Neuron (in vitro differentiated cells): ENCODE results near the gene KCNJ6.

Experiments used
- H2AFZ ChIP-seq: one replicate; pipeline ENCODE4 v1.6.1; 2013; ENCODE audit warnings: low read depth, mild to moderate bottlenecking, inconsistent platforms, low read length, moderate library complexity
- H3K27me3 ChIP-seq: one replicate; pipeline ENCODE4 v1.6.1; 2013; ENCODE audit warnings: low read length; ENCODE audit not compliant: insufficient read depth
- H3K36me3 ChIP-seq: one replicate; pipeline ENCODE4 v1.6.1; 2013; ENCODE audit warnings: low read length; ENCODE audit not compliant: insufficient read depth
- H3K4me1 ChIP-seq: one replicate; pipeline ENCODE4 v1.6.1; 2013; ENCODE audit warnings: low read length; ENCODE audit not compliant: insufficient read depth
- H3K4me3 ChIP-seq: 2 replicates; pipeline ENCODE4 v1.5.1; 2013; ENCODE audit warnings: mild to moderate bottlenecking, low read length, moderate library complexity
- H3K9me3 ChIP-seq: one replicate; pipeline ENCODE4 v1.6.1; 2013; ENCODE audit warnings: low read length

KCNJ6 gene

GRCh38 chr21:37848721-37849490 lies 67.4 kb downstream of the KCNJ6 start:
- Histone ChIP-seq H3K27me3 (no peaks in the 10 kb centered on the region), H3K9me3 (peaks cover 3% of the 10 kb centered on the region), H3K4me1 (peaks cover 12% of the 10 kb centered on the region), H3K36me3 (no peaks in the 10 kb centered on the region), H2AFZ (no peak overlapping the region), H3K4me3 (no peak overlapping the region)

GRCh38 chr21:37845535-37845934 lies 70.7 kb downstream of the KCNJ6 start:
- Histone ChIP-seq H2AFZ (no peak overlapping the region), H3K4me1 (peaks cover 30% of the 10 kb centered on the region), H3K9me3 (peaks cover 3% of the 10 kb centered on the region), H3K27me3 (no peaks in the 10 kb centered on the region), H3K36me3 (no peaks in the 10 kb centered on the region), H3K4me3 (no peak overlapping the region)

GRCh38 chr21:37843191-37843590 lies 73.1 kb downstream of the KCNJ6 start:
- Histone ChIP-seq H3K4me3 (no peak overlapping the region), H3K9me3 (peaks cover 3% of the 10 kb centered on the region), H3K36me3 (no peaks in the 10 kb centered on the region), H3K27me3 (no peaks in the 10 kb centered on the region), H3K4me1 (peaks cover 27% of the 10 kb centered on the region), H2AFZ (no peak overlapping the region)

- no peak overlapping the region for H3K4me3 ChIP-seq
- H3K36me3 ChIP-seq: no peaks in the 10 kb centered on the region
- H3K27me3 ChIP-seq: no peaks in the 10 kb centered on the region
- no peaks in the 10 kb centered on the region for H3K9me3 ChIP-seq
- no peak overlapping the region for H2AFZ ChIP-seq
- H3K4me1 ChIP-seq: peaks cover 27% of the 10 kb centered on the region
Observed at GRCh38 chr21:37842163-37842919, 73.9 kb downstream of the KCNJ6 start.

- H2AFZ ChIP-seq: no peak overlapping the region
- H3K9me3 ChIP-seq: no peaks in the 10 kb centered on the region
- H3K4me3 ChIP-seq: no peak overlapping the region
- H3K27me3 ChIP-seq: no peaks in the 10 kb centered on the region
- no peaks in the 10 kb centered on the region for H3K36me3 ChIP-seq
- peaks cover 7% of the 10 kb centered on the region for H3K4me1 ChIP-seq
Observed at GRCh38 chr21:37837381-37837780, 78.9 kb downstream of the KCNJ6 start.

- no peak overlapping the region for H2AFZ ChIP-seq
- no peaks in the 10 kb centered on the region for H3K9me3 ChIP-seq
- peaks cover 4% of the 10 kb centered on the region for H3K4me1 ChIP-seq
- H3K36me3 ChIP-seq: no peaks in the 10 kb centered on the region
- H3K4me3 ChIP-seq: no peak overlapping the region
- H3K27me3 ChIP-seq: no peaks in the 10 kb centered on the region
Observed at GRCh38 chr21:37835481-37835880, 80.8 kb downstream of the KCNJ6 start.

GRCh38 chr21:37833301-37833700 lies 83.0 kb downstream of the KCNJ6 start:
- Histone ChIP-seq H3K27me3 (no peaks in the 10 kb centered on the region), H3K4me3 (no peak overlapping the region), H3K4me1 (no peaks in the 10 kb centered on the region), H2AFZ (no peak overlapping the region), H3K9me3 (no peaks in the 10 kb centered on the region), H3K36me3 (no peaks in the 10 kb centered on the region)

GRCh38 chr21:37829447-37829846 lies 86.8 kb downstream of the KCNJ6 start:
- no peak overlapping the region for H2AFZ ChIP-seq
- no peaks in the 10 kb centered on the region for H3K36me3 ChIP-seq
- no peaks in the 10 kb centered on the region for H3K9me3 ChIP-seq
- H3K4me1 ChIP-seq: no peaks in the 10 kb centered on the region
- no peaks in the 10 kb centered on the region for H3K27me3 ChIP-seq
- no peak overlapping the region for H3K4me3 ChIP-seq

- H3K4me3 ChIP-seq: no peak overlapping the region
- no peaks in the 10 kb centered on the region for H3K9me3 ChIP-seq
- no peaks in the 10 kb centered on the region for H3K27me3 ChIP-seq
- no peak overlapping the region for H2AFZ ChIP-seq
- H3K36me3 ChIP-seq: no peaks in the 10 kb centered on the region
- no peaks in the 10 kb centered on the region for H3K4me1 ChIP-seq
Observed at GRCh38 chr21:37828991-37829390, 87.3 kb downstream of the KCNJ6 start.

- H3K27me3 ChIP-seq: no peaks in the 10 kb centered on the region
- H2AFZ ChIP-seq: no peak overlapping the region
- H3K9me3 ChIP-seq: no peaks in the 10 kb centered on the region
- no peaks in the 10 kb centered on the region for H3K36me3 ChIP-seq
- H3K4me1 ChIP-seq: no peaks in the 10 kb centered on the region
- H3K4me3 ChIP-seq: no peak overlapping the region
Observed at GRCh38 chr21:37828556-37828955, 87.7 kb downstream of the KCNJ6 start.

- Histone ChIP-seq H3K27me3 (no peaks in the 10 kb centered on the region), H2AFZ (no peak overlapping the region), H3K36me3 (no peaks in the 10 kb centered on the region), H3K4me3 (no peak overlapping the region), H3K4me1 (peaks cover 4% of the 10 kb centered on the region), H3K9me3 (no peaks in the 10 kb centered on the region)
Observed at GRCh38 chr21:37827913-37828312, 88.3 kb downstream of the KCNJ6 start.

GRCh38 chr21:37821786-37822450 lies 94.3 kb downstream of the KCNJ6 start:
- H2AFZ ChIP-seq: no peak overlapping the region
- H3K27me3 ChIP-seq: no peaks in the 10 kb centered on the region
- H3K4me1 ChIP-seq: peaks cover 41% of the 10 kb centered on the region
- H3K9me3 ChIP-seq: no peaks in the 10 kb centered on the region
- H3K4me3 ChIP-seq: no peak overlapping the region
- H3K36me3 ChIP-seq: no peaks in the 10 kb centered on the region

GRCh38 chr21:37821092-37821491 lies 95.2 kb downstream of the KCNJ6 start:
- Histone ChIP-seq H3K4me3 (no peak overlapping the region), H2AFZ (no peak overlapping the region), H3K27me3 (no peaks in the 10 kb centered on the region), H3K36me3 (no peaks in the 10 kb centered on the region), H3K4me1 (peaks cover 41% of the 10 kb centered on the region), H3K9me3 (no peaks in the 10 kb centered on the region)
